SK-N-SH (cell line): ENCODE results near the gene ANKRD37. TPM values are rescaled to one million over a fixed set of nuclear protein-coding genes. Genes with fewer than 3 reads are reported as not detected.

ENCODE experiments used
- CTCF ChIA-PET: fragments of 300-600, 350-600 bp; formaldehyde crosslinking; extraction: SDS; loops from one replicate; lab custom pipeline; 2021; lab: Yijun Ruan, JAX
- POLR2A ChIA-PET: fragments of 350-600 bp; sonication (Branson Sonifier 250); formaldehyde crosslinking; extraction: SDS; loops from one replicate; lab custom pipeline; 2020; ENCODE audit warnings: antibody characterized with exemption, inconsistent platforms; lab: Yijun Ruan, JAX
- DNase-seq: peaks from one replicate; pipeline ENCODE4 v3.0.0; 2012
- H2AFZ ChIP-seq: fragments of 200-600 bp; sonication (generic); 2 replicates; pipeline ENCODE4 v1.8.1; 2016; ENCODE audit warnings: antibody characterized with exemption, mild to moderate bottlenecking, low read depth
- H3F3A ChIP-seq: fragments of 200-600 bp; sonication (generic); replicated peaks from 2 replicates; pipeline ENCODE3; 2016; ENCODE audit warnings: antibody characterized with exemption, mild to moderate bottlenecking; ENCODE audit not compliant: insufficient read depth
- H3K27ac ChIP-seq, 2 experiments: fragments of 200-500 bp in 1 of 2; fragments of 200-600 bp in 1 of 2; sonication (Bioruptor generic) in 1 of 2; sonication (generic), shearing (Covaris generic) in 1 of 2; 2 replicates each; pipeline versions ENCODE4 v1.5.1 to v1.6.1; 2014 to 2016; ENCODE audit warnings: low read depth in 2 of 2, inconsistent platforms in 1 of 2, low read length in 1 of 2, mild to moderate bottlenecking in 1 of 2, mixed read lengths in 1 of 2
- H3K27me3 ChIP-seq: fragments of 200-600 bp; sonication (generic), shearing (Covaris generic); 2 replicates; pipeline ENCODE4 v1.6.1; 2016; ENCODE audit warnings: mixed run types; ENCODE audit not compliant: insufficient read depth
- H3K36me3 ChIP-seq, 2 experiments: fragments of 200-500 bp in 1 of 2; fragments of 200-600 bp in 1 of 2; sonication (Bioruptor generic) in 1 of 2; sonication (generic) in 1 of 2; replicated peaks in 1 of 2; 2 replicates each; pipeline versions ENCODE3 to v1.5.1; 2014 to 2016; ENCODE audit warnings: low read length in 1 of 2, mild to moderate bottlenecking in 1 of 2; ENCODE audit not compliant: insufficient read depth in 2 of 2, control insufficient read depth in 1 of 2
- H3K4me1 ChIP-seq, 2 experiments: fragments of 200-500 bp in 1 of 2; fragments of 200-600 bp in 1 of 2; sonication (Bioruptor generic) in 1 of 2; sonication (generic), shearing (Covaris generic) in 1 of 2; 2 replicates each; pipeline versions ENCODE4 v1.5.1 to v1.6.1; 2014 to 2016; ENCODE audit warnings: low read depth in 1 of 2, low read length in 1 of 2, mixed run types in 1 of 2; ENCODE audit not compliant: insufficient read depth in 2 of 2, control insufficient read depth in 1 of 2
- H3K4me2 ChIP-seq: fragments of 200-600 bp; sonication (generic), shearing (Covaris generic); 2 replicates; pipeline ENCODE4 v1.6.1; 2017; ENCODE audit warnings: mixed run types
- H3K4me3 ChIP-seq, 2 experiments: fragments of 200-500 bp in 1 of 2; fragments of 200-600 bp in 1 of 2; sonication (Bioruptor generic) in 1 of 2; sonication (generic), shearing (Covaris generic) in 1 of 2; 2 replicates each; pipeline versions ENCODE4 v1.5.1 to v1.8.1; 2014 to 2016; ENCODE audit warnings: low read depth in 2 of 2, inconsistent platforms in 1 of 2, low read length in 1 of 2, mild to moderate bottlenecking in 1 of 2, mixed read lengths in 1 of 2, moderate library complexity in 1 of 2
- H3K79me2 ChIP-seq: fragments of 200-600 bp; sonication (generic); 2 replicates; pipeline ENCODE4 v1.8.1; 2017; ENCODE audit warnings: mild to moderate bottlenecking; ENCODE audit not compliant: insufficient read depth
- H3K9ac ChIP-seq: fragments of 200-600 bp; sonication (generic); 2 replicates; pipeline ENCODE4 v1.6.1; 2017; ENCODE audit warnings: mixed run types
- H3K9me2 ChIP-seq: fragments of 200-600 bp; sonication (generic); 2 replicates; pipeline ENCODE4 v1.6.1; 2017; ENCODE audit warnings: mixed run types
- H3K9me3 ChIP-seq: fragments of 200-600 bp; sonication (generic); 2 replicates; pipeline ENCODE4 v1.6.1; 2017; ENCODE audit warnings: mixed run types, mild to moderate bottlenecking, moderate library complexity
- H4K20me1 ChIP-seq: fragments of 200-600 bp; sonication (generic); 2 replicates; pipeline ENCODE4 v1.6.1; 2017; ENCODE audit warnings: mild to moderate bottlenecking, mixed run types; ENCODE audit not compliant: insufficient read depth
- CHD2 ChIP-seq: fragments of 150-350 bp; IDR thresholded peaks from 2 replicates; pipeline ENCODE4 v1.6.1; 2018; ENCODE audit warnings: low read length; ENCODE audit not compliant: partially characterized antibody
- ELF1 ChIP-seq: IDR thresholded peaks from 2 replicates; pipeline ENCODE4 v1.4.0; 2012
- EP300 ChIP-seq, 2 experiments: IDR thresholded peaks; 2 replicates each; pipeline versions ENCODE4 v1.4.0 to v1.6.1; 2012; ENCODE audit warnings: borderline replicate concordance in 1 of 2, low read depth in 1 of 2, low read length in 1 of 2
- EZH2phosphoT487 ChIP-seq: fragments of 200-600 bp; sonication (generic); IDR thresholded peaks from 2 replicates; pipeline ENCODE4 v1.6.1; 2017; ENCODE audit warnings: low read depth, mixed run types, mild to moderate bottlenecking, antibody characterized with exemption, moderate library complexity, borderline replicate concordance
- FOSL2 ChIP-seq: IDR thresholded peaks from 2 replicates; pipeline ENCODE4 v1.4.0; 2012; ENCODE audit warnings: low read depth, mild to moderate bottlenecking, moderate library complexity, borderline replicate concordance
- FOXM1 ChIP-seq: IDR thresholded peaks from 2 replicates; pipeline ENCODE4 v1.4.0; 2012; ENCODE audit warnings: low read depth, mild to moderate bottlenecking
- RAD21 ChIP-seq: IDR thresholded peaks from 2 replicates; pipeline ENCODE4 v1.6.1; 2012; ENCODE audit warnings: mild to moderate bottlenecking, low read length
- RCOR1 ChIP-seq: fragments of 150-350 bp; IDR thresholded peaks from 2 replicates; pipeline ENCODE4 v1.6.1; 2017; ENCODE audit warnings: antibody characterized with exemption, low read length
- TAF1 ChIP-seq: IDR thresholded peaks from 2 replicates; pipeline ENCODE4 v1.6.1; 2012; ENCODE audit warnings: low read depth, mild to moderate bottlenecking, low read length, moderate library complexity, borderline replicate concordance
- TEAD4 ChIP-seq: IDR thresholded peaks from 2 replicates; pipeline ENCODE4 v1.4.0; 2012; ENCODE audit warnings: mild to moderate bottlenecking, borderline replicate concordance; ENCODE audit not compliant: insufficient read depth
- WGBS: methylation state at CpG from one replicate; pipeline ENCODE4 v1.1.6; 2017; ENCODE audit warnings: low lambda C conversion rate; 5-methylcytosine and 5-hydroxymethylcytosine counted together
- polyA plus RNA-seq, 3 experiments: library from polyadenylated mRNA; depleted of rRNA; stranded (reverse); fragments of >200 nt; gene quantifications; 2 replicates each; pipeline ENCODE4 v1.2.3, GENCODE V29; 2012
- TF ChIP-seq, protein P1 (sequence below): fragments of 150-350 bp; IDR thresholded peaks from 2 replicates; pipeline ENCODE4 v1.6.1; 2017; ENCODE audit warnings: antibody characterized with exemption, low read length, low read depth, borderline replicate concordance
- TF ChIP-seq, protein P2 (sequence below): IDR thresholded peaks from 2 replicates; pipeline ENCODE4 v1.4.0; 2012; ENCODE audit warnings: low read depth, borderline replicate concordance
- TF ChIP-seq, protein P3 (sequence below): fragments of 200-600 bp; sonication (generic); IDR thresholded peaks from 2 replicates; pipeline ENCODE4 v1.6.1; 2017; ENCODE audit warnings: antibody characterized with exemption, mild to moderate bottlenecking, moderate library complexity

The ANKRD37 gene, protein sequence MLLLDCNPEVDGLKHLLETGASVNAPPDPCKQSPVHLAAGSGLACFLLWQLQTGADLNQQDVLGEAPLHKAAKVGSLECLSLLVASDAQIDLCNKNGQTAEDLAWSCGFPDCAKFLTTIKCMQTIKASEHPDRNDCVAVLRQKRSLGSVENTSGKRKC
- polyA plus RNA-seq (2012; rRNA removed), result 10.1 and 11.6 TPM in 2 replicates
- 9.4 and 11.7 TPM in 2 replicates for polyA plus RNA-seq (2012; cell fraction: cytosol; rRNA removed)
- 20.5 and 22.3 TPM in 2 replicates for polyA plus RNA-seq (2012; cell fraction: nucleus; rRNA removed)

DNA sequence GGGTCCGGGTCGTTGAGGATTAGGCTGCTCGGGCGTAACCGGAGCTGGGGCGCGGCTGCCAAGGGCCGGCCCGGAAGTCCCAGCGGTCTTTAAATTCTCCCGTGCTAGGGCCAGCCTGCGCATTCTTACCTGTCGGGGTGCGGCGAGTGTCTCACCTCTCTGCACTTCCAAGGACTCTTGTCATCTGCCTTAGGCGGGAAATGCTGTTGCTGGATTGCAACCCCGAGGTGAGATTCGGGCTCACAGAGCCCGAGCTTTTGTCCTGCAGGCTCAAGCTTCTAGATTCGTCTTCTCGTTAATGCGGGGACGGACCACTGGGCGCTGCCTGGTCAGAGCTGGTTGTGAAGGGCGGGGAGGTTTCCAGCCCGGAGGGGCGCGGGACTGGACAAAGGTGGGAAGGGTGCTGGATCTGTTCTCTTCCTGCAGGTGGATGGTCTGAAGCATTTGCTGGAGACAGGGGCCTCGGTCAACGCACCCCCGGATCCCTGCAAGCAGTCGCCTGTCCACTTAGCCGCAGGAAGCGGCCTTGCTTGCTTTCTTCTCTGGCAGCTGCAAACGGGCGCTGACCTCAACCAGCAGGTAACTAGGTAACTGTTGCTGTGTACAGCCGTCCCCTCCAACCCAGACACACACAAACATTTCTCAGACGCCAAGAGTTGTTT, at the start of gene ANKRD37:
Gene ANKRD37 (plus strand): TSS at position 118 of the 662 bp plus-strand sequence. CDS start 83 bp downstream, at position 201.
- ChIA-PET CTCF (interaction anchor here (1.1 to 3.8 kb wide), 4 partner anchors 165 to 641 kb away, joined by 5 to 19 read pairs (median 10); partner anchors contain the start of gene SNX25), POLR2A (interaction anchor here (0.7 to 2.2 kb wide), 14 partner anchors 8 to 625 kb away, joined by 3 to 14 read pairs (median 4); partner anchors contain the start of genes SLC25A4, SNX25 and UFSP2)
- Histone ChIP-seq H3K4me1 (peaks cover 6 to 8% of the 10 kb centered on the region in 2 experiments; a peak in 3 of 4 replicates), H4K20me1 (no peaks in the 10 kb centered on the region), H3K36me3 (peaks cover 26 to 36% of the 10 kb centered on the region in 2 experiments), H3K4me2 (peak within 1 kb of the TSS; percentile 99), H3F3A (peaks cover 14% of the 10 kb centered on the region), H3K9ac (peak within 1 kb of the TSS; percentile 90), H2AFZ (peak within 1 kb of the TSS; percentile 74), H3K79me2 (0 out of 2 replicates have a peak, but pooled peaks cover 8% of the 10 kb centered on the region), H3K9me3 (no peaks in the 10 kb centered on the region), H3K27ac (peak within 1 kb of the TSS; percentile 94 to 98), H3K9me2 (no peaks in the 10 kb centered on the region), H3K27me3 (no peaks in the 10 kb centered on the region), H3K4me3 (peak within 1 kb of the TSS; percentile 74 to 78)
- TF ChIP-seq ELF1, result no peak
- no peak for TF ChIP-seq TAF1
- TF ChIP-seq FOXM1, result no peak
- no peak for TF ChIP-seq CHD2
- no peak for TF ChIP-seq TEAD4
- TF ChIP-seq, protein P1, sequence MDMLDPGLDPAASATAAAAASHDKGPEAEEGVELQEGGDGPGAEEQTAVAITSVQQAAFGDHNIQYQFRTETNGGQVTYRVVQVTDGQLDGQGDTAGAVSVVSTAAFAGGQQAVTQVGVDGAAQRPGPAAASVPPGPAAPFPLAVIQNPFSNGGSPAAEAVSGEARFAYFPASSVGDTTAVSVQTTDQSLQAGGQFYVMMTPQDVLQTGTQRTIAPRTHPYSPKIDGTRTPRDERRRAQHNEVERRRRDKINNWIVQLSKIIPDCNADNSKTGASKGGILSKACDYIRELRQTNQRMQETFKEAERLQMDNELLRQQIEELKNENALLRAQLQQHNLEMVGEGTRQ, result no peak
- TF ChIP-seq EP300 (IDR thresholded peaks at IDR 0.05; ENCODE audit: borderline replicate concordance in 1 of 2, low read depth in 1 of 2, low read length in 1 of 2), result no peak
- TF ChIP-seq FOSL2, result no peak
- TF ChIP-seq, protein P2, sequence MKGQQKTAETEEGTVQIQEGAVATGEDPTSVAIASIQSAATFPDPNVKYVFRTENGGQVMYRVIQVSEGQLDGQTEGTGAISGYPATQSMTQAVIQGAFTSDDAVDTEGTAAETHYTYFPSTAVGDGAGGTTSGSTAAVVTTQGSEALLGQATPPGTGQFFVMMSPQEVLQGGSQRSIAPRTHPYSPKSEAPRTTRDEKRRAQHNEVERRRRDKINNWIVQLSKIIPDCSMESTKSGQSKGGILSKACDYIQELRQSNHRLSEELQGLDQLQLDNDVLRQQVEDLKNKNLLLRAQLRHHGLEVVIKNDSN, result no peak
- TF ChIP-seq EZH2phosphoT487, result no peak
- TF ChIP-seq, protein P3, sequence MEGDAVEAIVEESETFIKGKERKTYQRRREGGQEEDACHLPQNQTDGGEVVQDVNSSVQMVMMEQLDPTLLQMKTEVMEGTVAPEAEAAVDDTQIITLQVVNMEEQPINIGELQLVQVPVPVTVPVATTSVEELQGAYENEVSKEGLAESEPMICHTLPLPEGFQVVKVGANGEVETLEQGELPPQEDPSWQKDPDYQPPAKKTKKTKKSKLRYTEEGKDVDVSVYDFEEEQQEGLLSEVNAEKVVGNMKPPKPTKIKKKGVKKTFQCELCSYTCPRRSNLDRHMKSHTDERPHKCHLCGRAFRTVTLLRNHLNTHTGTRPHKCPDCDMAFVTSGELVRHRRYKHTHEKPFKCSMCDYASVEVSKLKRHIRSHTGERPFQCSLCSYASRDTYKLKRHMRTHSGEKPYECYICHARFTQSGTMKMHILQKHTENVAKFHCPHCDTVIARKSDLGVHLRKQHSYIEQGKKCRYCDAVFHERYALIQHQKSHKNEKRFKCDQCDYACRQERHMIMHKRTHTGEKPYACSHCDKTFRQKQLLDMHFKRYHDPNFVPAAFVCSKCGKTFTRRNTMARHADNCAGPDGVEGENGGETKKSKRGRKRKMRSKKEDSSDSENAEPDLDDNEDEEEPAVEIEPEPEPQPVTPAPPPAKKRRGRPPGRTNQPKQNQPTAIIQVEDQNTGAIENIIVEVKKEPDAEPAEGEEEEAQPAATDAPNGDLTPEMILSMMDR, result no peak; the same call in 1 of the 2 replicates
- TF ChIP-seq RAD21, result no peak
- no peak for TF ChIP-seq RCOR1
- 29% methylated on average over 19 of the region's 38 CpGs for WGBS
- DNase-seq, result peak; percentile 43
